Lower leg skin (tissue), 4 donors: ENCODE data around the gene UBFD1. TPM values are rescaled to one million over a fixed set of nuclear protein-coding genes. Genes with fewer than 3 reads are reported as not detected.
"Not testable (repeated sequence)": the region's sequence is repeated elsewhere in the genome, so short reads cannot be mapped to it uniquely, and the experiment has no call there.

Experiments used
- DNase-seq, 2 donors: peaks; one replicate each; pipeline ENCODE4 v3.0.0-alpha.2; 2019; ENCODE audit warnings: low spot score in 2 of 2
- H3K4me3 ChIP-seq: fragments of 200-600 bp; sonication (generic); 2 replicates; pipeline ENCODE4 v1.5.1; 2017; ENCODE audit warnings: mild to moderate bottlenecking, low read depth; ENCODE audit not compliant: poor library complexity, severe bottlenecking
- CTCF ChIP-seq, 3 donors: fragments of 450-650 bp; IDR thresholded peaks; one replicate each; pipeline ENCODE4 v1.5.1; 2016; ENCODE audit warnings: antibody characterized with exemption in 3 of 3, mild to moderate bottlenecking in 3 of 3, moderate library complexity in 2 of 3
- POLR2A ChIP-seq, 2 donors: fragments of 450-650 bp; IDR thresholded peaks; one replicate each; pipeline ENCODE4 v1.6.1; 2016 to 2017; ENCODE audit warnings: antibody characterized with exemption in 2 of 2, mild to moderate bottlenecking in 1 of 2, moderate library complexity in 1 of 2
- WGBS, 2 donors: methylation state at CpG; one replicate each; pipeline ENCODE4 v1.1.5; 2018; 5-methylcytosine and 5-hydroxymethylcytosine counted together
- intact Hi-C: fragments of 100-400 bp; cut with DNase I; formaldehyde crosslinking; loops from one replicate; pipeline ENCODE4 v1.15.0; 2023; ENCODE audit warnings: low total_unique reads
- total RNA-seq, 4 donors: library from RNA; depleted of rRNA; stranded (reverse); fragments of >200 nt; gene quantifications; one replicate each; pipeline ENCODE4 v1.1.0, GENCODE V29; 2016

The UBFD1 gene
- total RNA-seq, 4 donors from 2014 or later, result 32.5 to 61.3 (median 42.7) TPM

GRCh38 chr16:23597003-23597756 lies 39.7 kb downstream of the UBFD1 start:
- H3K4me3 ChIP-seq, result no peak overlapping the region
- no peak for DNase-seq
- intact Hi-C loops, result no loop called here
- TF ChIP-seq POLR2A (IDR thresholded peaks at IDR 0.05) (no peak), CTCF (IDR thresholded peaks at IDR 0.05) (peak in 1 of 3 donors; percentile 22)
- WGBS, 2 donors, result 81 to 84% methylated on average over 11 of the region's 11 CpGs

- no peak for TF ChIP-seq CTCF (IDR thresholded peaks at IDR 0.05)
- no peak for TF ChIP-seq POLR2A (IDR thresholded peaks at IDR 0.05)
- DNase-seq, result no peak
- intact Hi-C loops, result no loop called here
- no peak overlapping the region for H3K4me3 ChIP-seq
- WGBS, 2 donors, result 78 to 84% methylated on average over 6 of the region's 6 CpGs
These were observed 50.2 kb downstream of the UBFD1 start for GRCh38 chr16:23607726-23608125.

- intact Hi-C loops, result no loop called here
- DNase-seq, result no peak
- WGBS, 2 donors, result 81 to 84% methylated on average over 4 of the region's 4 CpGs
- no peak for TF ChIP-seq CTCF (IDR thresholded peaks at IDR 0.05)
- no peak for TF ChIP-seq POLR2A (IDR thresholded peaks at IDR 0.05)
- no peak overlapping the region for H3K4me3 ChIP-seq
These were observed 50.7 kb downstream of the UBFD1 start for GRCh38 chr16:23608194-23608593.

GRCh38 chr16:23609929-23610328 lies 52.4 kb downstream of the UBFD1 start:
- no peak for DNase-seq
- no peak for TF ChIP-seq CTCF (IDR thresholded peaks at IDR 0.05)
- no peak for TF ChIP-seq POLR2A (IDR thresholded peaks at IDR 0.05)
- intact Hi-C loops, result no loop called here
- H3K4me3 ChIP-seq, result no peak overlapping the region
- WGBS, 2 donors, result 96 to 98% methylated on average over 1 of the region's 1 CpG

- DNase-seq, result peak in 1 of 2 donors; percentile 45
- intact Hi-C loops, H3K4me3 ChIP-seq: not testable (repeated sequence)
- 96 to 97% methylated on average over 6 of the region's 6 CpGs for WGBS, 2 donors
These were observed 53.4 kb downstream of the UBFD1 start for GRCh38 chr16:23610905-23611304.

GRCh38 chr16:23611936-23612335 lies 54.4 kb downstream of the UBFD1 start:
- 97% methylated on average over 3 of the region's 3 CpGs for WGBS, 2 donors
- no peak overlapping the region for H3K4me3 ChIP-seq
- TF ChIP-seq POLR2A (IDR thresholded peaks at IDR 0.05) (no peak), CTCF (IDR thresholded peaks at IDR 0.05) (no peak)
- intact Hi-C loops, result no loop called here
- no peak for DNase-seq
